Neural cell (in vitro differentiated cells): ENCODE results near the gene PC. TPM values are rescaled to one million over a fixed set of nuclear protein-coding genes. Genes with fewer than 3 reads are reported as not detected.

Experiments
- H2AFZ ChIP-seq: fragments of 200-600, 300-800 bp; sonication (generic), shearing (Covaris generic); 2 replicates; pipeline ENCODE4 v1.6.0; 2014; ENCODE audit warnings: low read depth, mild to moderate bottlenecking, antibody characterized with exemption, low read length, moderate library complexity
- H3F3A ChIP-seq: fragments of 200-600 bp; shearing (Covaris generic); 2 replicates; pipeline ENCODE4 v1.6.1; 2016; ENCODE audit warnings: mild to moderate bottlenecking, moderate library complexity, mixed read lengths, antibody characterized with exemption, low read length; ENCODE audit not compliant: insufficient read depth, poor library complexity, severe bottlenecking
- H3K27ac ChIP-seq: fragments of 200-600, 300-800 bp; sonication (generic), shearing (Covaris generic); 2 replicates; pipeline ENCODE4 v1.5.1; 2014; ENCODE audit warnings: mild to moderate bottlenecking, low read length, moderate library complexity
- H3K27me3 ChIP-seq: fragments of 300-800, 200-600 bp; sonication (generic), shearing (Covaris generic); 2 replicates; pipeline ENCODE4 v1.6.0; 2014; ENCODE audit warnings: mild to moderate bottlenecking, low read depth, low read length, moderate library complexity; ENCODE audit not compliant: insufficient read depth
- H3K36me3 ChIP-seq: fragments of 300-800, 200-600 bp; sonication (generic), shearing (Covaris generic); 2 replicates; pipeline ENCODE4 v1.5.1; 2014; ENCODE audit warnings: mild to moderate bottlenecking, antibody characterized with exemption, low read length, moderate library complexity; ENCODE audit not compliant: insufficient read depth
- H3K4me2 ChIP-seq: fragments of 300-800, 200-600 bp; sonication (generic), shearing (Covaris generic); 2 replicates; pipeline ENCODE4 v1.6.0; 2014; ENCODE audit warnings: mild to moderate bottlenecking, low read length
- H3K4me3 ChIP-seq: fragments of 300-800, 200-600 bp; sonication (generic), shearing (Covaris generic); 2 replicates; pipeline ENCODE4 v1.5.1; 2014; ENCODE audit warnings: mild to moderate bottlenecking, low read length, moderate library complexity
- H3K79me2 ChIP-seq: fragments of 200-600 bp; shearing (Covaris generic); replicated peaks from 2 replicates; pipeline ENCODE4 v1.6.0; 2014; ENCODE audit warnings: mild to moderate bottlenecking, low read length, moderate library complexity; ENCODE audit not compliant: insufficient read depth
- H3K9ac ChIP-seq: fragments of 300-800, 200-600 bp; sonication (generic), shearing (Covaris generic); 2 replicates; pipeline ENCODE4 v1.6.1; 2016; ENCODE audit warnings: mild to moderate bottlenecking, low read length, mixed read lengths
- H3K9me2 ChIP-seq: fragments of 200-600 bp; shearing (Covaris generic); 2 replicates; pipeline ENCODE4 v1.6.1; 2016; ENCODE audit warnings: mild to moderate bottlenecking, low read length, mixed read lengths; ENCODE audit not compliant: insufficient read depth
- H3K9me3 ChIP-seq: fragments of 200-600, 300-800 bp; sonication (generic), shearing (Covaris generic); 2 replicates; pipeline ENCODE4 v1.6.1; 2016; ENCODE audit warnings: mild to moderate bottlenecking, mixed run types, low read length, moderate library complexity, mixed read lengths
- H4K20me1 ChIP-seq: fragments of 200-600 bp; shearing (Covaris generic); 2 replicates; pipeline ENCODE4 v1.6.1; 2016; ENCODE audit warnings: mild to moderate bottlenecking, mixed run types; ENCODE audit not compliant: insufficient read depth
- CTCF ChIP-seq: fragments of 450-650 bp; IDR thresholded peaks from 2 replicates; pipeline ENCODE4 v1.5.1; 2014; ENCODE audit warnings: antibody characterized with exemption, mild to moderate bottlenecking, moderate library complexity; ENCODE audit not compliant: poor library complexity, severe bottlenecking
- EZH2 ChIP-seq: fragments of 200-600, 300-800 bp; shearing (Covaris generic), sonication (generic); IDR thresholded peaks from 2 replicates; pipeline ENCODE4 v1.6.1; 2014; ENCODE audit warnings: antibody characterized with exemption, low read length, borderline replicate concordance, mild to moderate bottlenecking; ENCODE audit not compliant: insufficient read depth, poor library complexity, severe bottlenecking
- MXI1 ChIP-seq: fragments of 450-650 bp; conservative IDR thresholded peaks from 2 replicates; pipeline ENCODE4 v1.6.1; 2014; ENCODE audit warnings: antibody characterized with exemption, mild to moderate bottlenecking; ENCODE audit not compliant: poor library complexity, severe bottlenecking
- POLR2AphosphoS5 ChIP-seq: IDR thresholded peaks from 2 replicates; pipeline ENCODE4 v1.6.1; 2012
- RAD21 ChIP-seq: fragments of 450-650 bp; conservative IDR thresholded peaks from 2 replicates; pipeline ENCODE4 v1.6.1; 2014; ENCODE audit warnings: antibody characterized with exemption, mild to moderate bottlenecking, moderate library complexity
- REST ChIP-seq: IDR thresholded peaks from 2 replicates; pipeline ENCODE4 v1.6.1; 2012; ENCODE audit warnings: borderline replicate concordance
- SMC3 ChIP-seq: fragments of 450-650 bp; conservative IDR thresholded peaks from 2 replicates; pipeline ENCODE4 v1.6.1; 2014; ENCODE audit warnings: antibody characterized with exemption, mild to moderate bottlenecking, moderate library complexity; ENCODE audit not compliant: poor library complexity
- TAF1 ChIP-seq: IDR thresholded peaks from 2 replicates; pipeline ENCODE4 v1.6.1; 2012; ENCODE audit warnings: low read depth
- polyA plus RNA-seq: library from polyadenylated mRNA; depleted of rRNA; stranded (reverse); fragments of >200 nt; gene quantifications from 2 replicates; pipeline ENCODE4 v1.2.3, GENCODE V29; 2014

The PC gene
- polyA plus RNA-seq, 1 donor from 2014 or later = 8.9 TPM

- no peak overlapping the region for H3K4me2 ChIP-seq
- no peaks in the 10 kb centered on the region for H4K20me1 ChIP-seq
- no peaks in the 10 kb centered on the region for H3K27me3 ChIP-seq
- no peaks in the 10 kb centered on the region for H3F3A ChIP-seq
- H3K27ac ChIP-seq = no peak overlapping the region
- no peaks in the 10 kb centered on the region for H3K9me3 ChIP-seq
- H3K36me3 ChIP-seq = no peaks in the 10 kb centered on the region
- no peak overlapping the region for H3K4me3 ChIP-seq
- H3K9me2 ChIP-seq = no peaks in the 10 kb centered on the region
- TF ChIP-seq EZH2 (no peak), CTCF (no peak), RAD21 (no peak)
- H3K79me2 ChIP-seq = no peaks in the 10 kb centered on the region
- H3K9ac ChIP-seq = no peak overlapping the region
- H2AFZ ChIP-seq = no peak overlapping the region
These were observed 137.3 kb downstream of the PC start for GRCh38 chr11:66820901-66821300.

GRCh38 chr11:66820381-66820780 is 137.8 kb downstream of the PC start:
- Histone ChIP-seq H3K27ac (no peak overlapping the region), H3K4me2 (no peak overlapping the region), H3K9me3 (no peaks in the 10 kb centered on the region), H3K9ac (no peak overlapping the region), H3F3A (no peaks in the 10 kb centered on the region), H3K27me3 (no peaks in the 10 kb centered on the region), H3K9me2 (no peaks in the 10 kb centered on the region), H2AFZ (no peak overlapping the region), H4K20me1 (no peaks in the 10 kb centered on the region), H3K4me3 (no peak overlapping the region), H3K36me3 (no peaks in the 10 kb centered on the region), H3K79me2 (no peaks in the 10 kb centered on the region)
- TF ChIP-seq CTCF (no peak), MXI1 (no peak), RAD21 (no peak), EZH2 (no peak), TAF1 (no peak), SMC3 (no peak), POLR2AphosphoS5 (no peak)

GRCh38 chr11:66818231-66818955 is 139.8 kb downstream of the PC start:
- Histone ChIP-seq H3K4me2 (no peak overlapping the region), H3K9ac (no peak overlapping the region), H3K79me2 (no peaks in the 10 kb centered on the region), H3K9me3 (no peaks in the 10 kb centered on the region), H3K9me2 (no peaks in the 10 kb centered on the region), H3F3A (no peaks in the 10 kb centered on the region), H3K27ac (no peak overlapping the region), H4K20me1 (no peaks in the 10 kb centered on the region), H3K4me3 (no peak overlapping the region), H3K27me3 (no peaks in the 10 kb centered on the region), H3K36me3 (no peaks in the 10 kb centered on the region), H2AFZ (no peak overlapping the region)
- TF ChIP-seq REST (no peak), POLR2AphosphoS5 (no peak), MXI1 (no peak), RAD21 (no peak)
